Progenitor cell of endocrine pancreas (in vitro differentiated cells): Measurements from ENCODE around the gene TOPAZ1. TPM values are rescaled to one million over a fixed set of nuclear protein-coding genes. Genes with fewer than 3 reads are reported as not detected.

ENCODE experiments used
- DNase-seq: peaks from one replicate; pipeline ENCODE4 v3.0.0; 2021; ENCODE audit warnings: low spot score; ENCODE audit not compliant: unreplicated experiment
- H3K27ac Mint-ChIP-seq: 2 replicates; pipeline ENCODE4 v1.8.0; 2021; ENCODE audit warnings: mild to moderate bottlenecking, moderate library complexity, mixed read lengths
- H3K27me3 Mint-ChIP-seq: 2 replicates; pipeline ENCODE4 v1.8.0; 2021; ENCODE audit warnings: mixed read lengths
- H3K36me3 Mint-ChIP-seq: 2 replicates; pipeline ENCODE4 v1.8.0; 2022; ENCODE audit warnings: mixed read lengths; ENCODE audit not compliant: insufficient read depth
- H3K4me1 Mint-ChIP-seq: 2 replicates; pipeline ENCODE4 v1.8.0; 2021; ENCODE audit warnings: low read depth, mixed read lengths
- H3K4me3 Mint-ChIP-seq: 2 replicates; pipeline ENCODE4 v1.8.0; 2021; ENCODE audit warnings: low read depth, mild to moderate bottlenecking, moderate library complexity, mixed read lengths
- H3K9me3 Mint-ChIP-seq: 2 replicates; pipeline ENCODE4 v1.8.0; 2021; ENCODE audit warnings: low read depth, mixed read lengths
- CTCF ChIP-seq: fragments of 200-600 bp; sonication (generic); IDR thresholded peaks from one replicate; pipeline ENCODE4 v1.5.0; 2021; ENCODE audit warnings: antibody characterized with exemption, mild to moderate bottlenecking; ENCODE audit not compliant: unreplicated experiment
- total RNA-seq: library from RNA; stranded (reverse); gene quantifications from 2 replicates; pipeline ENCODE4 v1.2.1, GENCODE V29; 2021

Gene TOPAZ1
- total RNA-seq, 1 donor from 2014 or later = not detected

GRCh38 chr3:44280631-44281030, 38.9 kb downstream of the TOPAZ1 start:
- no peak for TF ChIP-seq CTCF
- Mint-ChIP-seq H3K9me3 (no peaks in the 10 kb centered on the region), H3K4me1 (peaks cover 15% of the 10 kb centered on the region), H3K36me3 (no peaks in the 10 kb centered on the region), H3K27ac (no peak overlapping the region), H3K4me3 (no peak overlapping the region), H3K27me3 (no peaks in the 10 kb centered on the region)
- DNase-seq = no peak

GRCh38 chr3:44284949-44285348, 43.3 kb downstream of the TOPAZ1 start:
- DNase-seq = no peak
- no peaks in the 10 kb centered on the region for H3K9me3 Mint-ChIP-seq
- no peak for TF ChIP-seq CTCF
- H3K36me3 Mint-ChIP-seq = no peaks in the 10 kb centered on the region
- peaks cover 7% of the 10 kb centered on the region for H3K4me1 Mint-ChIP-seq
- H3K27me3 Mint-ChIP-seq = no peaks in the 10 kb centered on the region
- no peak overlapping the region for H3K27ac Mint-ChIP-seq
- no peak overlapping the region for H3K4me3 Mint-ChIP-seq

GRCh38 chr3:44289882-44290462, 48.3 kb downstream of the TOPAZ1 start:
- no peak overlapping the region for H3K4me3 Mint-ChIP-seq
- H3K4me1 Mint-ChIP-seq = peaks cover 4% of the 10 kb centered on the region
- H3K27me3 Mint-ChIP-seq = no peaks in the 10 kb centered on the region
- no peak overlapping the region for H3K27ac Mint-ChIP-seq
- H3K9me3 Mint-ChIP-seq = no peaks in the 10 kb centered on the region
- H3K36me3 Mint-ChIP-seq = no peaks in the 10 kb centered on the region
- no peak for TF ChIP-seq CTCF
- no peak for DNase-seq

- TF ChIP-seq CTCF = no peak
- Mint-ChIP-seq H3K27me3 (no peaks in the 10 kb centered on the region), H3K4me1 (peaks cover 9% of the 10 kb centered on the region), H3K36me3 (no peaks in the 10 kb centered on the region), H3K27ac (no peak overlapping the region), H3K4me3 (no peak overlapping the region), H3K9me3 (peaks cover 2% of the 10 kb centered on the region)
- no peak for DNase-seq
These were observed 50.6 kb downstream of the TOPAZ1 start for GRCh38 chr3:44292276-44292675.

GRCh38 chr3:44292947-44293346, 51.3 kb downstream of the TOPAZ1 start:
- H3K9me3 Mint-ChIP-seq = peaks cover 2% of the 10 kb centered on the region
- no peaks in the 10 kb centered on the region for H3K27me3 Mint-ChIP-seq
- no peak overlapping the region for H3K27ac Mint-ChIP-seq
- no peaks in the 10 kb centered on the region for H3K36me3 Mint-ChIP-seq
- H3K4me3 Mint-ChIP-seq = no peak overlapping the region
- peaks cover 9% of the 10 kb centered on the region for H3K4me1 Mint-ChIP-seq
- DNase-seq = no peak
- TF ChIP-seq CTCF = no peak
